GM18520 (cell line): Measurements from ENCODE around the gene SEMA3E.
"Not testable (repeated sequence)": the region's sequence is repeated elsewhere in the genome, so short reads cannot be mapped to it uniquely, and the experiment has no call there.

Experiments
- ATAC-seq: cut with Tn5 transposase; IDR thresholded peaks from one replicate; pipeline ENCODE4 v1.9.1; 2021; ENCODE audit not compliant: unreplicated experiment

SEMA3E gene

DNA sequence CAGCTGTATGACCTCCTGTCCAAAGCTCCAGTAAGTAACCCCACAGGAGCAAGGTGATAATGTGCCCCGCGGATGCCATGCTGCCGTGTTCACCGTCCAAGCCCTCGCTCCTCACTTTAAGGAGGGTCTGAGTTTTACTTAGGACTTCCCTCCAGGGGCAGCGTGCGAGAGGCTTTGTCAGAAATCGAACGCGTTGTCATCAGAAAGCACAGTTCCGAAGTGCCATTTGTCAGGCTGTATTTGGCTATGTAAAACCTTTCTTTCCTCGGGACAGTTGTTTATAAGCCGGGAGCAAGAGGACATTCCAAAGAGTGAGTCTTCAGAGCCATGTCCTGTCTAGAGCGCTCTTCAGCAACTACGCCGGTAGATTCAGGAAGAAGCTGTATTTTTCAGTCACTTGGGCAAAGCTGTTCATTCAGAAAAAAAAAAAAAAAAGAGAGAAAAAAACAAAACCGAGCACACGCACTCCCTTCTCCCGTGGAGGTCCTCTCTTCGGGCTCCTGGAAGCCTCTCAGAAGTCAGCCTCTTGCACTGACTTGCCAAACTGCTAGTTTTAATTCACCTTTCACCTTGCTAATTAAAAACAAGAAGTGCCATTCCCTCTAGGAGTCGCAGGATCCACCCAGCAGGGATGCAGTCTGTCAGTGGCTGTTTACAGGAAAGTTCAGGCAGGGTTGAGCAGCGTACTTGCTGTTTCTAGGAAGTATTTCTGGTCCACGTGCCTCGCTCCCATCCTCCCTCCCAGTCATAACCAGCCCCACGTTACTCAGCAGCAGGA, at the start of gene SEMA3E:
Gene SEMA3E, minus strand, starts transcription at position 676 of the 778 bp plus-strand sequence.
- no peak for ATAC-seq

DNA sequence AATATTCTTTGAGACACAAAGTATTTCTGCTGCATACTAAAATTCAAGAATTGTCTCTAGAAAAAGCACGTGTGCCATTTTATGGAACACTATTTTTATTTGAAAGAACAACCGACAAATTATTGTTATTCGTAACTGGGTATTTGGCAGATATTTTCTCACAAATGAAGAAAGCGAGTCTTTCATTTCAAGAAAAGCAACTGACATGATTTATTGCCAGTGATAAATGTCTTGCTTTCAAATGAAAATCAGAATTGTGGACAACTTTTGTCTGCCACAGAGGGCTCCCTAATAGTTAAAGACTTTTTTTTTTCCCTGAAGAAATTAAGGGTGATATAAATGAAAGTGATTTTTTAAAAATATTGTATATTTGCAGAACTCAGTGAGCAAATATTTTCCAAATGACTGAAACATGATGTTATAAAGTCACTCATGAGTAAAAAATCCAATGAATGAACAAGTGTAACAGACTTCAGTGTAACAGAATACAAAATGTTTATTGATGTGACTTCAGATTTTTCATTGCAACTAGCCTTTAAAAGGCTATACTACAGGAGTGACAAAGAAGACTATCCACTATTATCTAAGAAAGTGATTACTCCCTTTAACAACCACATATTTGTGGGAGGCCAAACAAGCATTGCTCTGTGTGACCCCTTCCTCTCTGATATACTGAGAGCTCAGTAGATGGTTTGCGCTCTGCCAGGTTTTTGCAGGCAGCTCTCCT, 49.0 kb upstream of the SEMA3E start:
- no peak for ATAC-seq

DNA sequence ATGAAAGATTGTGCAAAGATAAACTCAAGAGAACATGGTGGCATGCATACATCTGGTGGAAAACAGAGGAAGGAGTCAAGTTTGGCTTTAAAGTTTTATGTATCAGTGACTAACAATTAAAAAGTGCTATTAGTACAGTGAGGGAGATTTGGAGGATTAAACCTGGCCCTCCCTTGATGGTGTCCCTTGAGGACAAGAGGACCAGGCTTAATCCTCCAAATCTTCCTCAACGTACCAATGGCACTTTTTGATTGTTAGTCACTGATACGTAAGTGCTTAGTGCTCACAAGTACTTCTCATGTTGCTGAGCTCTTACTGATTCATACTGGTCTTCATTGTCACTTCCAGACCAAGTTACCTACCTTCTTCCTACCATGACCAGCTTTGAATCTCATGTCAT, 47.2 kb upstream of the SEMA3E start:
- no peak for ATAC-seq

DNA sequence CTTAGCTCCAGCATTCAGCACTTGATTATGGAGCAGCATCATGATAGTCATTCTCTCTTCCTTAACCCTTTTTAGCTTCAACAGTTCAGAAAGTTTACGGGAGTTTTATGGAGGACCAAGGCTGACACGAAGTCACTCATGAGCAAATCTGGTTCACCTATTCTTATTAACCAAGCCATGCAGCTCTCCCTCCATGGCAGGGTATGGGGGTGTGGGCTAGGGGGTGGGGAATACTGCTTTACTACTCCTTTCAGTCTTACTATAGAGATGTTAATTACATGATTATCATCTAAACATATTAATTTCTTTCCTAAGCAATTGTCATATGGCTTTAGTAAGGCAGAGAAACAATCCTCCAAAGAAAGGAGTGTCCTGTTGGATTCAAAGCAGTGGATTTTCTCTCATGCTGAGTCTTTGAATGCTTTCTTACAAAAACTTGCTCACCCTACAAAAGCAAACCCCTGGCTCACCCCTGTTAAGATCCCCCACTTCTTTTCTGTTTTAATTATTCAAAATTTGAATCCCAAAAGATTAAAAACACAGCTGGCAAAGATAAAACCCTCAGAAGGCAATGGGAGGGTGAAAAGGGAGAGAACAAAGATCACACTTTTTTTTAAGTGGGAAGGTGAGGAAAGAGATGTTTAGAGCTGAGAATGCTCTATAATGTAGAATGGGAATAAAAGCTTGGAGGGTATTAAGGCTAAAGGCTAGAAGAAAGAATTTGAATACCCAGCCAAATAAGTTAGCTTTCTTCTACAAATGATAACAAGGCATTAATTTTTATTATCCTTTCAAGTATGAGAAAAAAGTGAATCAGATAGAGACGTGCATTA, 46.4 kb upstream of the SEMA3E start:
- no peak for ATAC-seq

DNA sequence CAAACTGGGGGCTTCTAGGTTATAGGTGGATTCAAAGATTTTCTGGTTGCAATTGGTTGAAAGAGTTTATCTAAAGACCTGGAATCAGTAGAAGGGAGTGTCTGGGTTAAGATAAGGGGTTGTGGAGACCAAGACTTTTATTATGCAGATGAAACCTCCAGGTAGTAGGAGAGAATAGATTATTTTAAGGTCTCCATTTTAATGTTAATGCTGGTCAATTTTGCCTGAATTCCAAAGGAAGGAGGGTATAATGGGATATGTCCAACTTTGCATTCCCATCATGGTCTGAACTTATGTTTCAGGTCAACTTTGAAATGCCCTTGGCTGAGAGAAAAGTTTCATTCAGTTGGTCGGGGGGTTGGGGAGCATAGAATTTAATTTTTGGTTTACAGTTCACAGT, 44.3 kb upstream of the SEMA3E start:
- no peak for ATAC-seq

DNA sequence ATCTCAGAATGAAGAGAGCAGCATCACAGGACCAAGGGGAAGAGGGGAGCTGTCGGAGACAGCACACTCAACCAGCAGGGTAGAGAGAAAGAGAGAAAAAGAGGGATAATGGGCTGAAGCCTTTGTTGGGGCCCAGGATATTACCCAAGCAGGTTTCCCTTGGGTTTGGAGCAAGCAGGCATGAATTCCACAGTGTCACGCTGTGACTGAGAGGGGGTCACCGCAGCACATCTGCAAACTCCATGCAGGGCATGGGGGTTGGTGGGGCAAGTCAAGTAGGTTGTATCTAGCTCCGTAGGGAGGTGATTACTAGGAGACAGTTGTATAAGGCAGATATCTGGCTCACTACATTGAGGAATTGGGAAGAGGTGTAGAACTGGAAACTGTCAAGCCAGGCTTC, 42.2 kb upstream of the SEMA3E start:
- ATAC-seq, result no peak

DNA sequence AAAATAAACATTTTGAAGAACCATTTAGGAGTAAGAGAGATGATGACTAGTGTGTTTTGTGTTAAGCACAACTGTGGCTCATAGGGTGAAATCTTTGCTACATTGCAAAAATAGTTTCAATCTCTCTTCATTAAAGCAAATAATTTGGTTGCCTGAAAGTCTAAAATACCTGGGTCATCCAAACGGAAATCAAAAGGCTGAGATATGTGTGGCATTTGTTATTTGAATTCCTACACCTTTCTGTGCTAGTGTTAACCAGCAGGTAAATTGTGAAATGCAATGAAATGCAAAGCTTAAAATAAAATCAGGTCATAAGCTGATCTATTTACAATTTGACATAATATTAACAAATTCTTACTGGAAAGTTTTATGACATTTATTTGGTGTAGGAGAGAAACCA, 40.9 kb upstream of the SEMA3E start:
- ATAC-seq, result no peak

DNA sequence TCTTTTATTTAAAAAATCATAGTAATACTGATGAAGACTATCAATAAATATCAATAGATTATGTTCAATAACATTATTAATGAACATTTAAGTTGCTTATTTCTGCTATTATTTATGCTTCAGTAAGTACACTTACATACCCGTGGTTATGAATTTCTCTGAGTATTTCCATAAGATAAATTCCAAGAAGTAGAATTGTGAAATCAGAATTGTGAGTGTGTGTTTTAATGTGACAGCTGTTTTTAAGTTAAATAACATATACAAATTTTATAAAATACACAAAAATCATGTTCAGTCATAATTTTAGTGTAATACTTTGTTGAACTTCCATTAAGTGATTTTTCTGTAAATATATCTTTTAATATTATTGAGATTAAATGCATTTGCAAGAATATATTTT, 37.5 kb upstream of the SEMA3E start:
- no peak for ATAC-seq

DNA sequence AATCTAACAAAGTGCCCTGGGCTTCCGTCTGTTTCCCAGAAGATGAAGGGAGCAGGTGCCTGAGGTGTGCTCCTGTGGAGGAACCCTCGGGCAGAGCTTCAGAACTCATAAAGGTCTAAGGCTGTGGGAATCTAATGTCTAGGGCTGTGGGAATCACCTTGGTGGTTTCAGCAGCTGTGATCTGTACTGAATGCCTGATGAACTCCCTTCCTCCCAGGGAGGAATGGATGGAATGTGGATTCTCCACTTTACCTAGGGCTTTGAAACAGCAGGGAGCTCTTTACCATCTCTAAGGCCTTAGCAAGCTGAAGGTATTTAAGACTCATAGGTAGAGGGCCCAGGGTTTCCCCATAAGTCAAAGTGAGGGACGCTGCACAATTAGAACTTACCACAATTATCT, 36.0 kb upstream of the SEMA3E start:
- ATAC-seq, result no peak

DNA sequence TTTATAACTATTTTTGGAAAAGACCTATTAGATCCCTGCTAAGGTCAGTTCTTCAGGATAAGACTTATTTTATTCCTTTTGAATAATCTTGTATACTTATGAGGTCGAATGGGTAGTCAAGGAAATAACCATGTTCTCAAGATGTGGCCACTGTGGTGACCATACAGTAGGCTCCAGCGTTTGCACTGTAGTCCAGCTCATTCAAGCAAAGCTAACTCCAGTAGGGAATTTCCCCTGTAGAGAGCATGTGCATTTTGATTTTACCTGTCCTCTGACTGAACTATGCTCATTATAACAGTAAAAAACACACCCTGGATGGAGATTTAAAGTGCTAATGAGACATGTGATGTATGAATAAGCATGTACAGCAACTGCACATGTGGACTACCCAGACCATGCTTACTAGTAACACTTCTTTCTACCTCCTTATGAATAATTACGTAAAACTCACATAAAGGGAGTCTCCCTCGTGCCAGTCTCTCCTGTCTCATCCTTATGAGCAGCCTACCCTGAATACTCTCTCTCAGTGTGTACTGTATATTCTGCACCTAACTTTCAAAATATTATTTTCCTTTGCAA, 32.4 kb upstream of the SEMA3E start:
- no peak for ATAC-seq

DNA sequence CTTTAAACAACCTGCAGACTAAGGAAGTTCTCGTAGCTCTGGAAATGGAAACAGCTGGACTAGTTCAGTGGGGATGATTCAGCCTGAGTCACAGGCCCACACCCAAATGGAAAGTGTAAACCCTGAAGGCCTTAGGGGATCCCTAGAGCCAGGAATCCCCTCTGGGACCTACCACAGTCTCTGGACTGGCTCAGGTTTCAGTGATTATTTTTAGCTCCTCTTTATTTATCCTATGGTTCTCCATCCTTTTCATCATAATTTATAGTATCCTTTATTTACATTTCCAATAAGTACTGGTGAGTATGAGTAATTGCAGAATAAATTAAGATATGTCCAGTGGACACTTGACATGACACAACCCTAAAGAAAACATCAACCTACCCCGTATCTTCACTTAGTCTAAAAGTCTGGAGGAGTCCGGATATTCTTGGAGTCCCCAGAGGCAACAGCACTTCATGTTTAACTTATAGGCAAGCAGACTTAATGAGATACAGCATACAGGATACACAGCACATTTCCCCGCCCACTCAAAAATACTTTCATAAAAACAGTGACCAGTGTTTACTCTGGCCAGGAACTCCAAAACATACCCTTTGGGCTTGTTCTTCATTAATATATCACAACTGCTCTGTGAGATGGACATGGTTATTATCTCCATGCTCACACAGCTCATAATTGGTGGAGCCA, 28.4 kb upstream of the SEMA3E start:
- no peak for ATAC-seq

DNA sequence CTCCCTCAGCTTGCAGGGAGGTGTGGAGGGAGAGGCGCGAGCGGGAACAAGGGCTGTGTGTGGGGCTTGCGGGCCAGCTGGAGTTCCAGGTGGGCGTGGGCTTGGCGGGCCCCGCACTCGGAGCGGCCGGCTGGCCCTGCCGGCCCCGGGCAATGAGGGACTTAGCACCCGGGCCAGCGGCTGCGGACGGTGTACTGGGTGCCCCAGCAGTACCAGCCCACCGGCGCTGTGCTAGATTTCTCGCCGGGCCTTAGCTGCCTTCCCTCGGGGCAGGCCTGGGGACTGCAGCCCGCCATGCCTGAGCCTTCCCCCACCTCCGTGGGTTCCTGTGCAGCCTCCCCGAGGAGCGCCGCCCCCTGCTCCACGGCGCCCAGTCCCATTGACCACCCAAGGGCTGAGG, 24.4 kb upstream of the SEMA3E start:
- not testable (repeated sequence) for ATAC-seq

DNA sequence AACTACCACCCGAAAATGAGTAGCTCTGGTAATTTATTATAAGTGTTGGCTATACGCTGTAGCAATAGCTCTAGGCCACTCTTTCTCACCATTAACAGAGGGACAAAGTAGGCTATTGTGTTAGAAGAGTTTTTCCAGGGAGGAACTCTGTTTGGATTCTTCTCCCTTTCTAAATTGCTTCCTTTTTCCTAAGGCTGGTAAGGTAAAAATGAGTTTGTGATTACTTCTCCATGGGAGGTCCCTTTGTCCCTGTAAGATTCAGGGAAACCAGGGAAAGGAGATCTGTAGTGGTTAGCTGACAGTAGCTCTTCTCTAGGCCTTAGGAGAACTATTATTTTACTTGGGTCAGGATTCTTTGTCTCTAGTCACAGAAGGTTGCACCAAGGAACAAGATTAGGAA, 23.2 kb upstream of the SEMA3E start:
- no peak for ATAC-seq

DNA sequence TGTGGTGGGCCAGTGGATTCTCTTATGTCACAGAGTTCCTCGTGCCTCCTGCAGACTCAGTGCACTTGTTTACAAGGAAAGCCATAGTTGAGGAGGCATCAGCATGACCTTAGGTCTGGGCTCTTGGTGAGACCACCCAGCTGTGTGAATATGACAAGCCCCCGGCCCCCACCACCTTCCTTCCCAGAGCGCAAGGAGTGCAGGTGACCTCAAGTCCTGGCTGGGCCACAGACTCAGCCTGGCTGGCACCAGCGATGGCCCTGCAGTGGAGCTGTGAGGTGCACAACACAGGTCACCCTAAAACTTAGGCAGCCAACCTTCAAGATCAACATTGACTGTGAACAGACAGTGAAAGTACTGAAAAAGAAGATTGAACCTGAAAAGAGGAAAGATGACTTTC, 14.2 kb upstream of the SEMA3E start:
- ATAC-seq, result no peak

DNA sequence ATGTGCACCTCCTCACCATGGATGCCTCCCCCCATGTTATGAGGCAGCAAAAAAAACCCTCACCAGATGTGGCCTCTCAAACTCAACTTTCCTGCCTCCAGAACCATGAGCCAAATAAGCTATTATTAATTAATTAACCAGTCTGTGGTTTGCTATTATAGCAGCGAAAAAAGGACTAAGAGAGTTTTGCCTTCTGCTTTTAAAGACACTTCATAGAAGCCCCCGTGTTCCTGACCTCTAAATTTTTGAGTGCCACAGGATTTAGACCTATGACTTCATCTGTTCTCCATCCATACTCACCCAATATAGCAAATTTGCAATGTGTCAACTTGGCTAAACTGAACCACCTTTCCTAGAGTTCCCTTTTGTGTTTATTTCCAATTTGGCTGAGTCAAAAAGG, 9.2 kb upstream of the SEMA3E start:
- ATAC-seq, result no peak

DNA sequence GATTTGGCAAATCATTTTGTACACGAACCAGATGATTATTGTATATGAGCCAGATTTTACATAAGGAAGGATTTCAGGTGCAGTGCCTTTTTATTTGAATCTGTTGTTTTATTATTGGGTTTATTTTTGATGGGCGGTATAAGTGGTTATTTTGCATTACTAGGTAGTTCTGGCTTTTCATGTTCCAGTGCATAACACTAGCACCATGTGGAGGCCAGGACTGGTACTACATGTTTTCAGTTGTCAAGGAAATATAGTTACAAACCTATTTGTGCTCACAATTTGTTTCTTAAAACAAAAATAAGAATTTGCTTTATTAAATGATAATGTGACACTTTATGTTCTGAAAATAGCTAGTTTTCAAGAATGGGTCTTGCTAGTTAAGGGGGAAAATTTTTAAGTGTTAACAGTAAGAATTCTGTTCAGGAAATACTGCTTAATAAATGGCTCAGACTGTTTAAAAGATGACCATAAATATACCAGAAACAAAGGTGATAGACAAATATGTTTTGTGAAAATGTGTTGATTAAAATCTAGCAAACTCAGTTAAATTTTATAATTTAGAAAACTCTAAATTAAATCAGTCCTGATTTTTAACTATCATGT, 7.1 kb upstream of the SEMA3E start:
- peak; percentile 75 for ATAC-seq

DNA sequence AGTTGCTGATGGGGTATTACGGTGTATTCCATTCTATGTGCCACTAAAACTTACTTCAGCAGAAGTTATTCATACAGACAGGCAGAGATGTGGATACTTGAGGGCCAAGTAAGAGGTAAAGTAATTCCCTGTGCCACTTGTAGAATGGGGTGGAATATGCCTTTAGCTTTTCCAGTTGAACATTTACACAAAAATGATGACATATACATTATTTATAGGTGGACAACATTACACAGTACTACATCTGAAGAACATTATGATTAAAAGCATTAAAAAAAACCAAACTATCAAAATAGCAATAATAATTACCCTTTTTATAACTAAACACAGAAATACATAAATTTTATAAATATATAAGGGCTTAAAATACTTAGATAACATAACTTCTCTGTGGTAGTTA, 3.5 kb upstream of the SEMA3E start:
- no peak for ATAC-seq

DNA sequence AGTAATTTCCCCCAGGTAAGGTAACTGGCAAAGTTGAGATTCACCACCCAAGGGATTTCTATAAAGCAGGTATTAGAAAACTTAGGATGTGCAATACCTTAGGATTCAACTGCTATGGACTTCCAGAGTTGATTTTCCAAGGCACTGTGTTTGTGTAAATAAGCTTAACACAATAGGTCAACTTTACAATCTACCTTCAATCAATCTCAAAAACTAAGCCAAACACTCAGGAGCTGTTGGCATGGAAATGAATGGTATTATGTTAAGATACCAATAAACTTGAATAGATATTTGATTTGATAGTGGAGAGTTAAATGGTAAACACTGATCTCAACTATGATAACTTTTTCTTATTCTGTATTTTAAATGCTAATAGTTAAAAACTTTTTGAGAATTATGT, 762 bp upstream of the SEMA3E start:
- no peak for ATAC-seq

DNA sequence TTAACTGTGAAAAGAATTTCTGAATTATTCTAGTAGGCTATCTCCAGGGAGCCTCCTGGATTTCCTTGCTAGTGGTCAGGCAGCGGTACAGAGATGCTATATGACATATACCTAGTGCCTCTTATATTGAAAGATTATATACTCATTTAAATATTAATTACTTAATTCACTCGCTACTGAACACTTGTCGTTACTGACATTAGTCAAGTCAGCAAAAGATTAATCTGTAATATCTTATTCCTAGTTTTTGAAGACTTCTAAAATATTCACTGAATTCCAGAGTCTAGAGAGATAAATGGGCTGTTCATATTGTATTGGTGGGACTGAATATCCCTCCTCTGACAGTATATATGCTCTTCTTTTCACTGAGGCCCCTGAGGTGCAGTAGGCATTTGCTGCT, 2.9 kb downstream of the SEMA3E start:
- no peak for ATAC-seq

DNA sequence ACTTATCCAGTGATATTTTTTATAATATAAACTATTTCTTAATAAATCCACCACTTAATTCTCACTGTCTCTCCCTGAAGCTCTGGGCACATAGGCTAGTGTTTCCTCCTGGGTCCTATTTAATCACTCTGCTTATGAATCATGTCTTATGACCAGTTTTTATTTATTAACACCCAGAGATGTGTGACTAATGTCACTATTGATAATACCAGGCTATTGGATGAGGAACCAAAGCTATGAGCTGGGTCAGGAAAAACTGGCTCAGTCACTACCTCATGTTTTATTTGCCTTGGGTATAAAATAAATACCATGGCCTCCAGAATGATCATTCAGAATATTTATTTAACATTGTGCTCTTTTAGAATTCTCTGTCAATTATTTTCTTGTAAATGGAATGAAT, 5.2 kb downstream of the SEMA3E start:
- ATAC-seq, result no peak
